ENCODE data around the gene THRAP3. TPM values are rescaled to one million over a fixed set of nuclear protein-coding genes. Genes with fewer than 3 reads are reported as not detected.

The THRAP3 gene
- polyA plus RNA-seq, 1 of the 3 experiments (the other 2 are of a cell fraction) = 33.7 TPM

DNA sequence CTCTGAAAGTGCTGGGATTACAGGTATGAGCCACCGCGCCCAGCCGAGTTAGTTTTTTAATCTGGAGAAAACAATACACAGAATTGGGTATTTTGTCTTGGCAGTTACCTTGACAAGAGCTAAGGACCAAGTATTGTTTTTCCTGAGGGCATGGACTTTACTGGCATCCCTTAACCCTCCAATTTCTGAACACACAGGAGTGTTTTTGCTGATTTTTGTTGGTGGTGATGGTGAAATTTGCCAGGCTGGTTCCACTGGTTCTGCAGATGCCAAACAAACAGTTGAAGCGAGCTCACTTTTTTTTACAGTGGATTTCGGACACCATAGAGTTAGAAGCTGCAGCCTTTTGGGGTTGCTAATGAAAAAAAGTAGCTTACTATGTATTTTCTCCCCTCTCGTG, 44.7 kb downstream of the THRAP3 start:
- CTCF ChIA-PET = interaction anchor here (1.5 kb wide), 1 partner anchor 31 kb away, joined by 4 read pairs; no protein-coding TSS in a partner anchor
- peaks cover 72% of the 10 kb centered on the region for H4K20me1 ChIP-seq (ENCODE audit: insufficient read depth)
- 97% methylated on average over 6 of the region's 6 CpGs for WGBS (ENCODE audit: low lambda C conversion rate)
- no peaks in the 10 kb centered on the region for H3K9me3 ChIP-seq
- no peak for TF ChIP-seq TEAD4 (IDR thresholded peaks at IDR 0.05; ENCODE audit: borderline replicate concordance, insufficient read depth)
- TF ChIP-seq RAD21 (IDR thresholded peaks at IDR 0.05; ENCODE audit: low read length) = no peak
- no peak for TF ChIP-seq SMC3 (IDR thresholded peaks at IDR 0.05; ENCODE audit: low read depth, low read length)
- TF ChIP-seq, protein P1, sequence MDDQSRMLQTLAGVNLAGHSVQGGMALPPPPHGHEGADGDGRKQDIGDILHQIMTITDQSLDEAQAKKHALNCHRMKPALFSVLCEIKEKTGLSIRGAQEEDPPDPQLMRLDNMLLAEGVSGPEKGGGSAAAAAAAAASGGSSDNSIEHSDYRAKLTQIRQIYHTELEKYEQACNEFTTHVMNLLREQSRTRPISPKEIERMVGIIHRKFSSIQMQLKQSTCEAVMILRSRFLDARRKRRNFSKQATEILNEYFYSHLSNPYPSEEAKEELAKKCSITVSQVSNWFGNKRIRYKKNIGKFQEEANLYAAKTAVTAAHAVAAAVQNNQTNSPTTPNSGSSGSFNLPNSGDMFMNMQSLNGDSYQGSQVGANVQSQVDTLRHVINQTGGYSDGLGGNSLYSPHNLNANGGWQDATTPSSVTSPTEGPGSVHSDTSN (IDR thresholded peaks at IDR 0.05) = no peak
- TF ChIP-seq FOSL2 (IDR thresholded peaks at IDR 0.05; ENCODE audit: borderline replicate concordance, low read depth) = no peak
- no peak for TF ChIP-seq RCOR1 (IDR thresholded peaks at IDR 0.05; ENCODE audit: low read length)
- TF ChIP-seq TAF1 (IDR thresholded peaks at IDR 0.05; ENCODE audit: borderline replicate concordance, low read depth, low read length) = no peak
- TF ChIP-seq, protein P2, sequence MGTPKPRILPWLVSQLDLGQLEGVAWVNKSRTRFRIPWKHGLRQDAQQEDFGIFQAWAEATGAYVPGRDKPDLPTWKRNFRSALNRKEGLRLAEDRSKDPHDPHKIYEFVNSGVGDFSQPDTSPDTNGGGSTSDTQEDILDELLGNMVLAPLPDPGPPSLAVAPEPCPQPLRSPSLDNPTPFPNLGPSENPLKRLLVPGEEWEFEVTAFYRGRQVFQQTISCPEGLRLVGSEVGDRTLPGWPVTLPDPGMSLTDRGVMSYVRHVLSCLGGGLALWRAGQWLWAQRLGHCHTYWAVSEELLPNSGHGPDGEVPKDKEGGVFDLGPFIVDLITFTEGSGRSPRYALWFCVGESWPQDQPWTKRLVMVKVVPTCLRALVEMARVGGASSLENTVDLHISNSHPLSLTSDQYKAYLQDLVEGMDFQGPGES (IDR thresholded peaks at IDR 0.05; ENCODE audit: low read depth, low read length) = no peak
- TF ChIP-seq, protein P3, sequence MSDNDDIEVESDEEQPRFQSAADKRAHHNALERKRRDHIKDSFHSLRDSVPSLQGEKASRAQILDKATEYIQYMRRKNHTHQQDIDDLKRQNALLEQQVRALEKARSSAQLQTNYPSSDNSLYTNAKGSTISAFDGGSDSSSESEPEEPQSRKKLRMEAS (IDR thresholded peaks at IDR 0.05; ENCODE audit: low read depth) = no peak
- no peak for TF ChIP-seq POLR2AphosphoS5 (IDR thresholded peaks at IDR 0.05; ENCODE audit: low read depth, low read length)
- TF ChIP-seq JUND (IDR thresholded peaks at IDR 0.05) = no peak
- no peak for TF ChIP-seq ELF1 (IDR thresholded peaks at IDR 0.05)
- no peak for TF ChIP-seq TCF12 (IDR thresholded peaks at IDR 0.05)
- TF ChIP-seq GATA2 (CRISPR knock-in tag; IDR thresholded peaks at IDR 0.05) = no peak
- H3K9ac ChIP-seq = no peak overlapping the region
- H3K36me3 ChIP-seq (replicated peaks in 1 of 2; ENCODE audit: control insufficient read depth in 1 of 2, insufficient read depth in 2 of 2, low read length in 1 of 2) = peaks cover 11 to 53% of the 10 kb centered on the region in 2 experiments
- H3K27ac ChIP-seq (ENCODE audit: low read depth in 2 of 2, low read length in 1 of 2) = no peak overlapping the region
- POLR2A ChIA-PET = no interaction called here
- H3K4me2 ChIP-seq = no peak overlapping the region
- DNase-seq = no peak
- no peak overlapping the region for H3K4me3 ChIP-seq (ENCODE audit: low read depth in 2 of 2, low read length in 1 of 2)
- H2AFZ ChIP-seq (ENCODE audit: low read depth) = no peak overlapping the region
- H3K4me1 ChIP-seq (ENCODE audit: control insufficient read depth in 1 of 2, insufficient read depth in 2 of 2, low read depth in 1 of 2, low read length in 1 of 2) = 0 out of 4 replicates have a peak, but pooled peaks cover 0 to 7% of the 10 kb centered on the region in 2 experiments
- peaks cover 96% of the 10 kb centered on the region for H3K79me2 ChIP-seq (ENCODE audit: insufficient read depth)
- H3K27me3 ChIP-seq (ENCODE audit: insufficient read depth) = no peaks in the 10 kb centered on the region
- H3F3A ChIP-seq (replicated peaks; ENCODE audit: insufficient read depth) = peaks cover 22% of the 10 kb centered on the region
- H3K9me2 ChIP-seq = no peaks in the 10 kb centered on the region

DNA sequence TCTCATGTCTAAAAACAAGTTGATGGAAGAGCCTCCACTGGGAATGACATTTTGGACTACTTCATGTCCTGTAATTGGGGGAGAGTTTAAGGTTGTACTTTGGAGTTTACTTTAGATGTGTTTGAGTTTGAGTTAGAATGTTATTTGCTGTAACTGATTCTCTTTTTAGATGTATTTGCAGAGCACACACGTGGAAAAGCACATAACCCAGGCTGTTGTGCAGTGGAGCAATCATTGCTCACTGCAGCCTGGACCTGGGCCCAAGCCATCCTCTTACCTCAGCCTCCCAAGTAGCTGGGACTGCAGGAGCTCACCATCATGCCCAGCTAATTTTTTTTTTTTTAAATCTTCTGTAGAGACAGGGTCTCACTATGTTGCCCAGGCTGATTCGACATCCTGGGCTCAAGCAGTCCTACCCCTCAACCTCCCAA, 45.2 kb downstream of the THRAP3 start:
- CTCF ChIA-PET = interaction anchor here (0.7 to 1.5 kb wide), 2 partner anchors 23 to 31 kb away, joined by 3 to 4 read pairs; no protein-coding TSS in a partner anchor
- TF ChIP-seq, protein P4, sequence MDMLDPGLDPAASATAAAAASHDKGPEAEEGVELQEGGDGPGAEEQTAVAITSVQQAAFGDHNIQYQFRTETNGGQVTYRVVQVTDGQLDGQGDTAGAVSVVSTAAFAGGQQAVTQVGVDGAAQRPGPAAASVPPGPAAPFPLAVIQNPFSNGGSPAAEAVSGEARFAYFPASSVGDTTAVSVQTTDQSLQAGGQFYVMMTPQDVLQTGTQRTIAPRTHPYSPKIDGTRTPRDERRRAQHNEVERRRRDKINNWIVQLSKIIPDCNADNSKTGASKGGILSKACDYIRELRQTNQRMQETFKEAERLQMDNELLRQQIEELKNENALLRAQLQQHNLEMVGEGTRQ (IDR thresholded peaks at IDR 0.05; ENCODE audit: borderline replicate concordance, low read depth, low read length) = no peak
- TF ChIP-seq, protein P5, sequence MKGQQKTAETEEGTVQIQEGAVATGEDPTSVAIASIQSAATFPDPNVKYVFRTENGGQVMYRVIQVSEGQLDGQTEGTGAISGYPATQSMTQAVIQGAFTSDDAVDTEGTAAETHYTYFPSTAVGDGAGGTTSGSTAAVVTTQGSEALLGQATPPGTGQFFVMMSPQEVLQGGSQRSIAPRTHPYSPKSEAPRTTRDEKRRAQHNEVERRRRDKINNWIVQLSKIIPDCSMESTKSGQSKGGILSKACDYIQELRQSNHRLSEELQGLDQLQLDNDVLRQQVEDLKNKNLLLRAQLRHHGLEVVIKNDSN (IDR thresholded peaks at IDR 0.05; ENCODE audit: borderline replicate concordance, low read depth) = no peak
- no peak for TF ChIP-seq EZH2phosphoT487 (IDR thresholded peaks at IDR 0.05; ENCODE audit: borderline replicate concordance, low read depth)
- TF ChIP-seq FOSL2 (IDR thresholded peaks at IDR 0.05; ENCODE audit: borderline replicate concordance, low read depth) = no peak
- TF ChIP-seq, protein P6, sequence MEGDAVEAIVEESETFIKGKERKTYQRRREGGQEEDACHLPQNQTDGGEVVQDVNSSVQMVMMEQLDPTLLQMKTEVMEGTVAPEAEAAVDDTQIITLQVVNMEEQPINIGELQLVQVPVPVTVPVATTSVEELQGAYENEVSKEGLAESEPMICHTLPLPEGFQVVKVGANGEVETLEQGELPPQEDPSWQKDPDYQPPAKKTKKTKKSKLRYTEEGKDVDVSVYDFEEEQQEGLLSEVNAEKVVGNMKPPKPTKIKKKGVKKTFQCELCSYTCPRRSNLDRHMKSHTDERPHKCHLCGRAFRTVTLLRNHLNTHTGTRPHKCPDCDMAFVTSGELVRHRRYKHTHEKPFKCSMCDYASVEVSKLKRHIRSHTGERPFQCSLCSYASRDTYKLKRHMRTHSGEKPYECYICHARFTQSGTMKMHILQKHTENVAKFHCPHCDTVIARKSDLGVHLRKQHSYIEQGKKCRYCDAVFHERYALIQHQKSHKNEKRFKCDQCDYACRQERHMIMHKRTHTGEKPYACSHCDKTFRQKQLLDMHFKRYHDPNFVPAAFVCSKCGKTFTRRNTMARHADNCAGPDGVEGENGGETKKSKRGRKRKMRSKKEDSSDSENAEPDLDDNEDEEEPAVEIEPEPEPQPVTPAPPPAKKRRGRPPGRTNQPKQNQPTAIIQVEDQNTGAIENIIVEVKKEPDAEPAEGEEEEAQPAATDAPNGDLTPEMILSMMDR (IDR thresholded peaks at IDR 0.05) = no peak
- TF ChIP-seq MXI1 (IDR thresholded peaks at IDR 0.05; ENCODE audit: low read depth, low read length) = no peak
- no peak for TF ChIP-seq TEAD4 (IDR thresholded peaks at IDR 0.05; ENCODE audit: borderline replicate concordance, insufficient read depth)

More for the DNA sequence above, 45.2 kb downstream of the THRAP3 start:
- Histone ChIP-seq H3K9me2 (no peaks in the 10 kb centered on the region), H3K9ac (no peak overlapping the region), H3K9me3 (no peaks in the 10 kb centered on the region), H3K4me2 (no peak overlapping the region), H3K36me3 (replicated peaks in 1 of 2; ENCODE audit: control insufficient read depth in 1 of 2, insufficient read depth in 2 of 2, low read length in 1 of 2) (peaks cover 14 to 55% of the 10 kb centered on the region in 2 experiments), H3K79me2 (ENCODE audit: insufficient read depth) (peaks cover 96% of the 10 kb centered on the region), H3K27ac (ENCODE audit: low read depth in 2 of 2, low read length in 1 of 2) (no peak overlapping the region), H3F3A (replicated peaks; ENCODE audit: insufficient read depth) (peaks cover 24% of the 10 kb centered on the region), H3K27me3 (ENCODE audit: insufficient read depth) (no peaks in the 10 kb centered on the region), H3K4me1 (ENCODE audit: control insufficient read depth in 1 of 2, insufficient read depth in 2 of 2, low read depth in 1 of 2, low read length in 1 of 2) (0 out of 4 replicates have a peak, but pooled peaks cover 0 to 7% of the 10 kb centered on the region in 2 experiments), H3K4me3 (ENCODE audit: low read depth in 2 of 2, low read length in 1 of 2) (no peak overlapping the region), H2AFZ (ENCODE audit: low read depth) (no peak overlapping the region), H4K20me1 (ENCODE audit: insufficient read depth) (peaks cover 70% of the 10 kb centered on the region)
- POLR2A ChIA-PET = no interaction called here
- no peak for DNase-seq
- 78% methylated on average over 2 of the region's 2 CpGs for WGBS (ENCODE audit: low lambda C conversion rate)
